CD14-positive monocyte (primary cell): ENCODE measurements around the gene RAX2. TPM values are rescaled to one million over a fixed set of nuclear protein-coding genes. Genes with fewer than 3 reads are reported as not detected.

ENCODE experiments used
- DNase-seq, 3 donors: peaks; one replicate each; pipeline ENCODE4 v3.0.0-alpha.2; 2011 to 2022
- H2AFZ ChIP-seq: 2 replicates; pipeline ENCODE4 v1.6.0; 2012; ENCODE audit warnings: mild to moderate bottlenecking, low read depth, low read length, inconsistent platforms; ENCODE audit not compliant: insufficient read depth, poor library complexity, severe bottlenecking
- H3K27ac ChIP-seq, 2 donors: 1 replicate in 1 of 2; 2 replicates in 1 of 2; pipeline ENCODE4 v1.5.1; 2012 to 2013; ENCODE audit warnings: low read length in 2 of 2, control low read depth in 1 of 2, inconsistent platforms in 1 of 2, low read depth in 1 of 2, mild to moderate bottlenecking in 1 of 2
- H3K27me3 ChIP-seq, 2 donors: one replicate each; pipeline versions ENCODE4 v1.6.0 to v1.6.1; 2011 to 2013; ENCODE audit warnings: low read length in 2 of 2; ENCODE audit not compliant: control insufficient read depth in 2 of 2, insufficient read depth in 2 of 2
- H3K36me3 ChIP-seq, 2 donors: replicated peaks in 1 of 2; 1 replicate in 1 of 2; 2 replicates in 1 of 2; pipeline versions ENCODE4 v1.5.1 to v1.6.1; 2012 to 2013; ENCODE audit warnings: low read length in 2 of 2, control low read depth in 1 of 2, inconsistent platforms in 1 of 2, mild to moderate bottlenecking in 1 of 2; ENCODE audit not compliant: insufficient read depth in 2 of 2, control insufficient read depth in 1 of 2
- H3K4me1 ChIP-seq, 2 donors: 1 replicate in 1 of 2; 2 replicates in 1 of 2; pipeline versions ENCODE4 v1.5.1 to v1.6.1; 2012 to 2013; ENCODE audit warnings: low read length in 2 of 2, control low read depth in 1 of 2, inconsistent platforms in 1 of 2, mild to moderate bottlenecking in 1 of 2, moderate library complexity in 1 of 2; ENCODE audit not compliant: insufficient read depth in 2 of 2, control insufficient read depth in 1 of 2
- H3K4me2 ChIP-seq: replicated peaks from 2 replicates; pipeline ENCODE3; 2012; ENCODE audit warnings: low read length, moderate library complexity, mild to moderate bottlenecking; ENCODE audit not compliant: poor library complexity, severe bottlenecking; ENCODE audit errors: extremely low read depth
- H3K4me3 ChIP-seq, 3 experiments: fragments of 200-600 bp in 1 of 3; sonication (generic) in 1 of 3; replicated peaks in 1 of 3; 1 replicate in 2 of 3; 2 replicates in 1 of 3; pipeline ENCODE4 v1.5.1; 2011 to 2013; ENCODE audit warnings: low read length in 3 of 3, mild to moderate bottlenecking in 3 of 3, control low read depth in 2 of 3, low read depth in 2 of 3, inconsistent platforms in 1 of 3, moderate library complexity in 1 of 3
- H3K79me2 ChIP-seq: 2 replicates; pipeline ENCODE4 v1.6.0; 2012; ENCODE audit warnings: mild to moderate bottlenecking, control low read depth, inconsistent platforms, low read length, moderate library complexity; ENCODE audit not compliant: insufficient read depth
- H3K9ac ChIP-seq: 2 replicates; pipeline ENCODE4 v1.6.0; 2017; ENCODE audit warnings: low read length, mild to moderate bottlenecking; ENCODE audit not compliant: insufficient read depth, poor library complexity, severe bottlenecking
- H3K9me3 ChIP-seq, 2 donors: replicated peaks in 1 of 2; 1 replicate in 1 of 2; 2 replicates in 1 of 2; pipeline versions ENCODE4 v1.5.1 to v1.6.1; 2012 to 2013; ENCODE audit warnings: low read length in 2 of 2, control low read depth in 1 of 2; ENCODE audit not compliant: control insufficient read depth in 1 of 2, insufficient read depth in 1 of 2
- H4K20me1 ChIP-seq: 2 replicates; pipeline ENCODE4 v1.6.0; 2012; ENCODE audit warnings: mild to moderate bottlenecking, low read length, control low read depth, moderate library complexity; ENCODE audit not compliant: insufficient read depth
- H3K27ac Mint-ChIP-seq, 7 donors: one replicate each; pipeline ENCODE4 v1.8.0; 2020; ENCODE audit warnings: mild to moderate bottlenecking in 7 of 7, mixed read lengths in 7 of 7, moderate library complexity in 6 of 7, inconsistent platforms in 2 of 7
- H3K27me3 Mint-ChIP-seq, 3 donors: one replicate each; pipeline ENCODE4 v1.8.0; 2021 to 2022; ENCODE audit warnings: low read depth in 3 of 3, mild to moderate bottlenecking in 3 of 3, mixed read lengths in 3 of 3, moderate library complexity in 3 of 3, inconsistent platforms in 1 of 3
- H3K36me3 Mint-ChIP-seq, 2 donors: one replicate each; pipeline ENCODE4 v1.8.0; 2020; ENCODE audit warnings: mixed read lengths in 2 of 2, inconsistent platforms in 1 of 2, mild to moderate bottlenecking in 1 of 2
- H3K4me1 Mint-ChIP-seq: one replicate; pipeline ENCODE4 v1.8.0; 2020; ENCODE audit warnings: mild to moderate bottlenecking, mixed read lengths
- H3K4me3 Mint-ChIP-seq, 2 donors: one replicate each; pipeline ENCODE4 v1.8.0; 2020; ENCODE audit warnings: mild to moderate bottlenecking in 2 of 2, mixed read lengths in 2 of 2, moderate library complexity in 1 of 2
- H3K9me3 Mint-ChIP-seq, 7 donors: one replicate each; pipeline ENCODE4 v1.8.0; 2020 to 2022; ENCODE audit warnings: mixed read lengths in 7 of 7, mild to moderate bottlenecking in 6 of 7, moderate library complexity in 6 of 7, inconsistent platforms in 2 of 7
- WGBS: methylation state at CpG from one replicate; pipeline ENCODE4 v1.1.5; 2013; ENCODE audit warnings: missing lambda C conversion rate; ENCODE audit not compliant: insufficient coverage; 5-methylcytosine and 5-hydroxymethylcytosine counted together
- intact Hi-C, 2 donors: fragments of 100-400 bp; cut with micrococcal nuclease; formaldehyde crosslinking; loops; one replicate each; pipeline versions ENCODE4 v1.15.0 to v1.15.1; 2023
- polyA plus RNA-seq, 3 donors: library from polyadenylated mRNA; depleted of rRNA in 1 of 3; unstranded in 2 of 3; stranded (reverse) in 1 of 3; fragments of 300-500 nt in 2 of 3; fragments of >200 nt in 1 of 3; fragmentation: Illumina TruSeq in 2 of 3; gene quantifications; 1 replicate in 2 of 3; 2 replicates in 1 of 3; pipeline ENCODE4 v1.2.3, GENCODE V29; 2012 to 2021
- TF ChIP-seq, protein P1 (sequence below): fragments of 200-600 bp; IDR thresholded peaks from one replicate; pipeline ENCODE4 v1.8.0; 2022; ENCODE audit warnings: antibody characterized with exemption, mild to moderate bottlenecking

Gene RAX2
- polyA plus RNA-seq, 3 donors = not detected

DNA sequence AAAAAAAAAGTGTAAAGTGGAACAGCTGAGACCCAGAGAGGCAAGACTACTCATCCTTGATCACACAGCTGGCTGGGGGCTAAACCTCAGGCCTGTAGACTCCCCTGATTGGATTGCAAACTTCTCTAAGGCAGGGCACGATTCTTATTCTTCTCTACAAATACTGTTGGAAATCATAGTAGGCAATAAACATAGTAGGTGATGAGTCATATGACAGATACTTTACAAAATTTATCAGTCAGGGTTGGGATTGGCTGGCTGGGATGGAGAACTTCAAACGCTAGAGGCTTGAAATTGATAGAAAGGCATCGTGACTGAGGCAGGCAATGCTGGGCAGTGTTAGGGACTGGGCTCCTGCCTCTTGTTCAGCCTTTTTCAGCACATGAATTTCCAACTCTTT, 20.1 kb upstream of the RAX2 start:
- Histone ChIP-seq H3K9ac (no peak overlapping the region), H3K27ac (no peak overlapping the region), H3K4me3 (no peak overlapping the region), H3K79me2 (no peaks in the 10 kb centered on the region), H4K20me1 (no peaks in the 10 kb centered on the region), H3K27me3 (no peaks in the 10 kb centered on the region), H3K9me3 (peaks cover 2 to 5% of the 10 kb centered on the region in 2 donors), H3K4me2 (no peak overlapping the region), H3K36me3 (no peaks in the 10 kb centered on the region), H2AFZ (no peak overlapping the region), H3K4me1 (no peaks in the 10 kb centered on the region)
- no peaks in the 10 kb centered on the region for H3K4me1 Mint-ChIP-seq
- H3K36me3 Mint-ChIP-seq = no peaks in the 10 kb centered on the region
- no peak for DNase-seq
- WGBS = no CpG with 5 or more reads among the region's 3 CpGs
- H3K4me3 Mint-ChIP-seq = no peak overlapping the region
- intact Hi-C loops = no loop called here
- peaks cover 9 to 15% (median 11%) of the 10 kb centered on the region in 3 donors for H3K27me3 Mint-ChIP-seq
- H3K9me3 Mint-ChIP-seq = peaks cover 6 to 21% (median 13%) of the 10 kb centered on the region in 7 donors
- no peak overlapping the region for H3K27ac Mint-ChIP-seq
- TF ChIP-seq, protein P1, sequence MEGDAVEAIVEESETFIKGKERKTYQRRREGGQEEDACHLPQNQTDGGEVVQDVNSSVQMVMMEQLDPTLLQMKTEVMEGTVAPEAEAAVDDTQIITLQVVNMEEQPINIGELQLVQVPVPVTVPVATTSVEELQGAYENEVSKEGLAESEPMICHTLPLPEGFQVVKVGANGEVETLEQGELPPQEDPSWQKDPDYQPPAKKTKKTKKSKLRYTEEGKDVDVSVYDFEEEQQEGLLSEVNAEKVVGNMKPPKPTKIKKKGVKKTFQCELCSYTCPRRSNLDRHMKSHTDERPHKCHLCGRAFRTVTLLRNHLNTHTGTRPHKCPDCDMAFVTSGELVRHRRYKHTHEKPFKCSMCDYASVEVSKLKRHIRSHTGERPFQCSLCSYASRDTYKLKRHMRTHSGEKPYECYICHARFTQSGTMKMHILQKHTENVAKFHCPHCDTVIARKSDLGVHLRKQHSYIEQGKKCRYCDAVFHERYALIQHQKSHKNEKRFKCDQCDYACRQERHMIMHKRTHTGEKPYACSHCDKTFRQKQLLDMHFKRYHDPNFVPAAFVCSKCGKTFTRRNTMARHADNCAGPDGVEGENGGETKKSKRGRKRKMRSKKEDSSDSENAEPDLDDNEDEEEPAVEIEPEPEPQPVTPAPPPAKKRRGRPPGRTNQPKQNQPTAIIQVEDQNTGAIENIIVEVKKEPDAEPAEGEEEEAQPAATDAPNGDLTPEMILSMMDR = no peak

- H2AFZ ChIP-seq = no peak overlapping the region
- H3K9ac ChIP-seq = no peak overlapping the region
- Mint-ChIP-seq H3K4me3 (no peak overlapping the region), H3K27me3 (peaks cover 13 to 19% (median 17%) of the 10 kb centered on the region in 3 donors), H3K4me1 (no peaks in the 10 kb centered on the region), H3K36me3 (no peaks in the 10 kb centered on the region), H3K27ac (no peak overlapping the region), H3K9me3 (peaks cover 0 to 10% (median 7%) of the 10 kb centered on the region in 7 donors)
- H3K27ac ChIP-seq = no peak overlapping the region
- no peaks in the 10 kb centered on the region for H4K20me1 ChIP-seq
- H3K4me1 ChIP-seq = peaks cover 0 to 2% of the 10 kb centered on the region in 2 donors
- no peak overlapping the region for H3K4me2 ChIP-seq
- no peak overlapping the region for H3K4me3 ChIP-seq
- H3K36me3 ChIP-seq = no peaks in the 10 kb centered on the region
- TF ChIP-seq, protein P1 = no peak
- DNase-seq = no peak
- no peaks in the 10 kb centered on the region for H3K9me3 ChIP-seq
- H3K79me2 ChIP-seq = no peaks in the 10 kb centered on the region
- peaks cover 0 to 5% of the 10 kb centered on the region in 2 donors for H3K27me3 ChIP-seq
- intact Hi-C loops = no loop called here
- WGBS = 83% methylated on average over 4 of the region's 7 CpGs
Observed at GRCh38 chr19:3790941-3791340, 18.9 kb upstream of the RAX2 start.
